ENCODE measurements around the gene OOEP.

DNA sequence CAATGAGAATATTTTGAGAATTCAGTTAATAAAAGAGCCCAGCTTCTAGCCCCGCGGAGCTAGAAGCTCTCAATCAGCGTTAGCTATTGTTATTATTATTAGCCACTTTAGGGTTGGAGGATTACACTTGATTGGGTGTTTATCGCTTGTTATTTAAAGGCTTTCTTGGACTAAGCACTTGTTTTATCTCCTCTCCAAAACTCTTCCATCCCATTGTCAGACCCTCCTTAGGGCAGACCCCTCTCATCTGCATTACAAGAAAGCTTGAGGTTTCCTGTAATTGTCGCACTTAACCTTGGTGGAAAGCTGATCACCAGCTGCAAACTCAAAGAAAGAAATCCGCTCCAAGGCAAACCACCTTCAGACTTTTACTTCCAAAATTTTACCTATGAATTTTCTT is 20.4 kb downstream of the OOEP start:
- TF ChIP-seq, protein P1, sequence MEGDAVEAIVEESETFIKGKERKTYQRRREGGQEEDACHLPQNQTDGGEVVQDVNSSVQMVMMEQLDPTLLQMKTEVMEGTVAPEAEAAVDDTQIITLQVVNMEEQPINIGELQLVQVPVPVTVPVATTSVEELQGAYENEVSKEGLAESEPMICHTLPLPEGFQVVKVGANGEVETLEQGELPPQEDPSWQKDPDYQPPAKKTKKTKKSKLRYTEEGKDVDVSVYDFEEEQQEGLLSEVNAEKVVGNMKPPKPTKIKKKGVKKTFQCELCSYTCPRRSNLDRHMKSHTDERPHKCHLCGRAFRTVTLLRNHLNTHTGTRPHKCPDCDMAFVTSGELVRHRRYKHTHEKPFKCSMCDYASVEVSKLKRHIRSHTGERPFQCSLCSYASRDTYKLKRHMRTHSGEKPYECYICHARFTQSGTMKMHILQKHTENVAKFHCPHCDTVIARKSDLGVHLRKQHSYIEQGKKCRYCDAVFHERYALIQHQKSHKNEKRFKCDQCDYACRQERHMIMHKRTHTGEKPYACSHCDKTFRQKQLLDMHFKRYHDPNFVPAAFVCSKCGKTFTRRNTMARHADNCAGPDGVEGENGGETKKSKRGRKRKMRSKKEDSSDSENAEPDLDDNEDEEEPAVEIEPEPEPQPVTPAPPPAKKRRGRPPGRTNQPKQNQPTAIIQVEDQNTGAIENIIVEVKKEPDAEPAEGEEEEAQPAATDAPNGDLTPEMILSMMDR (IDR thresholded peaks at IDR 0.05 in 2 of 3, conservative IDR thresholded peaks at IDR 0.05 in 1 of 3; ENCODE audit: borderline replicate concordance in 1 of 3, insufficient read depth in 1 of 3, low read depth in 2 of 3, low read length in 2 of 3) = no peak
- no peak for TF ChIP-seq POLR2A (IDR thresholded peaks at IDR 0.05; ENCODE audit: borderline replicate concordance, extremely low read depth, insufficient read depth, insufficient read length)
- no peak for TF ChIP-seq JUND (IDR thresholded peaks at IDR 0.05)
- no peak for TF ChIP-seq REST (IDR thresholded peaks at IDR 0.05; ENCODE audit: low read depth)
- TF ChIP-seq FOSL1 (IDR thresholded peaks at IDR 0.05; ENCODE audit: low read depth) = no peak
- no peak for TF ChIP-seq POLR2AphosphoS5 (IDR thresholded peaks at IDR 0.05; ENCODE audit: low read depth, low read length)
- TF ChIP-seq RAD21 (IDR thresholded peaks at IDR 0.05; ENCODE audit: low read depth) = no peak
- TF ChIP-seq ATF3 (IDR thresholded peaks at IDR 0.05) = no peak
- no peak for TF ChIP-seq EZH2phosphoT487 (IDR thresholded peaks at IDR 0.05; ENCODE audit: borderline replicate concordance)
- TF ChIP-seq CBX3 (IDR thresholded peaks at IDR 0.05; ENCODE audit: low read depth) = no peak
- no peak for TF ChIP-seq SIN3A (IDR thresholded peaks at IDR 0.05; ENCODE audit: low read depth)
